ENCODE measurements around the gene EIF4G2.

The EIF4G2 gene

DNA sequence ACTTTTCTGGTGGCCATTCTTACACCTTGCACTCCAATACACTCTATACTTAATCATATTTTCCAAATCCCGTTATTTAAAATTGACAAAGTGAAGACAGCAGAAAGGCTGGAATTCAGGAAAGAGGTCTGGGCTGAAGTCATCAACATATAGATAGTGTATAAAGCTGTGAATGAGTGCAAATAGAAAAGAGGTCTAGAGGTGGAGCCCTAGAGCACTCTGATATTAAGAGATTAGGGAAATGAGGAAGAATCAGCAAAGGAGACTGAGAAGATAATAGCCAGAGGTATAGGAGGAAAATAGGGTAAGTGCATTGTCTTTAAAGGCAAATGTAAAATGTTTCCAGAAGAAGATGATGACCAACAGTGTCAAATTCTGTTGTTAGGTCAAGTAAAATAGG is 49.8 kb downstream of the EIF4G2 start:
- ChIA-PET POLR2A (no interaction called here), CTCF (interaction anchor here (0.6 to 7.5 kb wide), 3 partner anchors 12 to 167 kb away, joined by 3 to 54 read pairs (median 3); partner anchors contain the start of gene EIF4G2)
- H3K4me1 ChIP-seq (ENCODE audit: control insufficient read depth, insufficient read depth, low read length): no peaks in the 10 kb centered on the region
- no peak overlapping the region for H3K27ac ChIP-seq (ENCODE audit: extremely low read depth, low read depth, low read length)
- H3K4me3 ChIP-seq (ENCODE audit: low read depth, low read length): no peak overlapping the region
- H3K36me3 ChIP-seq (ENCODE audit: control insufficient read depth in 2 of 2, insufficient read depth in 1 of 2, low read length in 2 of 2): peaks cover 13 to 98% of the 10 kb centered on the region in 2 experiments
- no peaks in the 10 kb centered on the region for H3K9me3 ChIP-seq (ENCODE audit: control insufficient read depth, insufficient read depth, low read depth, low read length)
- TF ChIP-seq, protein P1, sequence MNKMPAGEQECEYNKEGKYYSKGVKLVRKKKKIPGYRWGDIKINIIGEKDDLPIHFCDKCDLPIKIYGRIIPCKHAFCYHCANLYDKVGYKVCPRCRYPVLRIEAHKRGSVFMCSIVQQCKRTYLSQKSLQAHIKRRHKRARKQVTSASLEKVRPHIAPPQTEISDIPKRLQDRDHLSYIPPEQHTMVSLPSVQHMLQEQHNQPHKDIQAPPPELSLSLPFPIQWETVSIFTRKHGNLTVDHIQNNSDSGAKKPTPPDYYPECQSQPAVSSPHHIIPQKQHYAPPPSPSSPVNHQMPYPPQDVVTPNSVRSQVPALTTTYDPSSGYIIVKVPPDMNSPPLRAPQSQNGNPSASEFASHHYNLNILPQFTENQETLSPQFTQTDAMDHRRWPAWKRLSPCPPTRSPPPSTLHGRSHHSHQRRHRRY (tag by site-specific recombination; IDR thresholded peaks at IDR 0.05): no peak
- no peak for TF ChIP-seq SETDB1 (IDR thresholded peaks at IDR 0.05; ENCODE audit: insufficient read length, low read length)
- no peak for TF ChIP-seq OSR2 (tag by site-specific recombination; IDR thresholded peaks at IDR 0.05)
- no peak for TF ChIP-seq RBAK (tag by site-specific recombination; IDR thresholded peaks at IDR 0.05)
- TF ChIP-seq GLIS1 (tag by site-specific recombination; IDR thresholded peaks at IDR 0.05): no peak
- no peak for TF ChIP-seq ZNF169 (tag by site-specific recombination; IDR thresholded peaks at IDR 0.05)
- TF ChIP-seq, protein P2, sequence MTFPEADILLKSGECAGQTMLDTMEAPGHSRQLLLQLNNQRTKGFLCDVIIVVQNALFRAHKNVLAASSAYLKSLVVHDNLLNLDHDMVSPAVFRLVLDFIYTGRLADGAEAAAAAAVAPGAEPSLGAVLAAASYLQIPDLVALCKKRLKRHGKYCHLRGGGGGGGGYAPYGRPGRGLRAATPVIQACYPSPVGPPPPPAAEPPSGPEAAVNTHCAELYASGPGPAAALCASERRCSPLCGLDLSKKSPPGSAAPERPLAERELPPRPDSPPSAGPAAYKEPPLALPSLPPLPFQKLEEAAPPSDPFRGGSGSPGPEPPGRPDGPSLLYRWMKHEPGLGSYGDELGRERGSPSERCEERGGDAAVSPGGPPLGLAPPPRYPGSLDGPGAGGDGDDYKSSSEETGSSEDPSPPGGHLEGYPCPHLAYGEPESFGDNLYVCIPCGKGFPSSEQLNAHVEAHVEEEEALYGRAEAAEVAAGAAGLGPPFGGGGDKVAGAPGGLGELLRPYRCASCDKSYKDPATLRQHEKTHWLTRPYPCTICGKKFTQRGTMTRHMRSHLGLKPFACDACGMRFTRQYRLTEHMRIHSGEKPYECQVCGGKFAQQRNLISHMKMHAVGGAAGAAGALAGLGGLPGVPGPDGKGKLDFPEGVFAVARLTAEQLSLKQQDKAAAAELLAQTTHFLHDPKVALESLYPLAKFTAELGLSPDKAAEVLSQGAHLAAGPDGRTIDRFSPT (tag by site-specific recombination; IDR thresholded peaks at IDR 0.05): no peak
- TF ChIP-seq SCRT1 (tag by site-specific recombination; IDR thresholded peaks at IDR 0.05; ENCODE audit: borderline replicate concordance): no peak
- TF ChIP-seq HOXD13 (CRISPR knock-in tag; IDR thresholded peaks at IDR 0.05; ENCODE audit: borderline replicate concordance): no peak
- no peak for TF ChIP-seq ZNF785 (tag by site-specific recombination; IDR thresholded peaks at IDR 0.05)
- TF ChIP-seq ZNF600 (tag by site-specific recombination; IDR thresholded peaks at IDR 0.05): no peak
- no peak for TF ChIP-seq ZNF837 (tag by site-specific recombination; IDR thresholded peaks at IDR 0.05)
- TF ChIP-seq, protein P3, sequence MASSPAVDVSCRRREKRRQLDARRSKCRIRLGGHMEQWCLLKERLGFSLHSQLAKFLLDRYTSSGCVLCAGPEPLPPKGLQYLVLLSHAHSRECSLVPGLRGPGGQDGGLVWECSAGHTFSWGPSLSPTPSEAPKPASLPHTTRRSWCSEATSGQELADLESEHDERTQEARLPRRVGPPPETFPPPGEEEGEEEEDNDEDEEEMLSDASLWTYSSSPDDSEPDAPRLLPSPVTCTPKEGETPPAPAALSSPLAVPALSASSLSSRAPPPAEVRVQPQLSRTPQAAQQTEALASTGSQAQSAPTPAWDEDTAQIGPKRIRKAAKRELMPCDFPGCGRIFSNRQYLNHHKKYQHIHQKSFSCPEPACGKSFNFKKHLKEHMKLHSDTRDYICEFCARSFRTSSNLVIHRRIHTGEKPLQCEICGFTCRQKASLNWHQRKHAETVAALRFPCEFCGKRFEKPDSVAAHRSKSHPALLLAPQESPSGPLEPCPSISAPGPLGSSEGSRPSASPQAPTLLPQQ (tag by site-specific recombination; IDR thresholded peaks at IDR 0.05): no peak
- TF ChIP-seq ZNF707 (tag by site-specific recombination; IDR thresholded peaks at IDR 0.05): no peak
- TF ChIP-seq ZNF658 (tag by site-specific recombination; IDR thresholded peaks at IDR 0.05): no peak
- no peak for TF ChIP-seq KLF10 (tag by site-specific recombination; IDR thresholded peaks at IDR 0.05)

DNA sequence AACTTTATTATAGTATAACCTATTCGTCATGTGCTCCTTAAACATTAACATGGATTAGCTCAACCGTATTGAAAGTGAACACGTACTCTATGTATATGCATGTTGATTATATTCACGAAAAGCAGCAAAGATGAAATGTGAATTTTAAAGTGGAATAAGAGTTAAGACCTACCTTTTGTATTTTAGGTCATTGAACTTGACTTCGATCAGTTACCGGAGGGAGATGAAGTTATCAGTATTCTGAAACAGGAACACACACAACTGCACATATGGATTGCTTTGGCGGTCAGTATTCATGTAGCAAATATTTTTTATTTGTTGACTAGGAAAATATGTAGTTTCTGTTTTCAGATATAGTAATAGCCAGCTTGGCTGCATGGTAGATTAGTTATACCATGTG is 56.2 kb downstream of the EIF4G2 start:
- TF ChIP-seq GLIS2 (tag by site-specific recombination; IDR thresholded peaks at IDR 0.05): no peak
- TF ChIP-seq ZNF830 (tag by site-specific recombination; IDR thresholded peaks at IDR 0.05; ENCODE audit: low read depth): no peak
- Histone ChIP-seq H3K4me3 (ENCODE audit: low read depth, low read length) (peak overlapping the region; percentile 70), H3K27ac (ENCODE audit: extremely low read depth, low read depth, low read length) (no peak overlapping the region), H3K36me3 (ENCODE audit: control insufficient read depth in 2 of 2, insufficient read depth in 1 of 2, low read length in 2 of 2) (peaks cover 13 to 49% of the 10 kb centered on the region in 2 experiments), H3K9me3 (ENCODE audit: control insufficient read depth, insufficient read depth, low read depth, low read length) (no peaks in the 10 kb centered on the region), H3K4me1 (ENCODE audit: control insufficient read depth, insufficient read depth, low read length) (no peaks in the 10 kb centered on the region)
- POLR2A ChIA-PET: interaction anchor here (2.5 kb wide), 1 partner anchor 57 kb away, joined by 35 read pairs; the partner anchor contains the start of gene EIF4G2
- CTCF ChIA-PET: interaction anchor here (1.4 to 1.6 kb wide), 2 partner anchors 15 to 18 kb away, joined by 4 to 6 read pairs; no protein-coding TSS in a partner anchor

DNA sequence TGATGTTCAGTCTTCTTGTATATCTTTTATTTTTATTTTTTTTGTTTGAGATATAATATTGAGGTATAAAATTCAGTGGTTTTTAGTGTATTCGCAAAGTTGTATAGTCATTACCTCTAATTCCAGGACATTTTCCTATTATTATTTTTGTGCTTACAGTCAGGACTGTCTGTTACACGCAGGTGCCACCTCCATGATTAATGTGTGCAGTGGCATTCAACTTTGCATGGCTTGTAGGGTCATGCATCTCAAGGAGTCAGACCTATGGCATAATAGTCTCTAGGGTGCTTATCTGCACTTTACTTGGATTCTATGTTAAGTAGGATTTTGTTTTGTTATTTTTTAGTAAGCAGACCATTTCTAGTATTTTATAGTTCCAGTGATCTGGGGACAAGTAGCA is 56.7 kb downstream of the EIF4G2 start:
- ChIA-PET CTCF (interaction anchor here (1.4 kb wide), 1 partner anchor 14 kb away, joined by 4 read pairs; no protein-coding TSS in a partner anchor), POLR2A (interaction anchor here (2.5 kb wide), 1 partner anchor 57 kb away, joined by 35 read pairs; the partner anchor contains the start of gene EIF4G2)
- Histone ChIP-seq H3K36me3 (ENCODE audit: control insufficient read depth in 2 of 2, insufficient read depth in 1 of 2, low read length in 2 of 2) (peaks cover 12 to 45% of the 10 kb centered on the region in 2 experiments), H3K9me3 (ENCODE audit: control insufficient read depth, insufficient read depth, low read depth, low read length) (no peaks in the 10 kb centered on the region), H3K4me1 (ENCODE audit: control insufficient read depth, insufficient read depth, low read length) (no peaks in the 10 kb centered on the region), H3K4me3 (ENCODE audit: low read depth, low read length) (peak overlapping the region; percentile 70), H3K27ac (ENCODE audit: extremely low read depth, low read depth, low read length) (no peak overlapping the region)
- TF ChIP-seq ZNF768 (tag by site-specific recombination; IDR thresholded peaks at IDR 0.05): no peak
- TF ChIP-seq, protein P4, sequence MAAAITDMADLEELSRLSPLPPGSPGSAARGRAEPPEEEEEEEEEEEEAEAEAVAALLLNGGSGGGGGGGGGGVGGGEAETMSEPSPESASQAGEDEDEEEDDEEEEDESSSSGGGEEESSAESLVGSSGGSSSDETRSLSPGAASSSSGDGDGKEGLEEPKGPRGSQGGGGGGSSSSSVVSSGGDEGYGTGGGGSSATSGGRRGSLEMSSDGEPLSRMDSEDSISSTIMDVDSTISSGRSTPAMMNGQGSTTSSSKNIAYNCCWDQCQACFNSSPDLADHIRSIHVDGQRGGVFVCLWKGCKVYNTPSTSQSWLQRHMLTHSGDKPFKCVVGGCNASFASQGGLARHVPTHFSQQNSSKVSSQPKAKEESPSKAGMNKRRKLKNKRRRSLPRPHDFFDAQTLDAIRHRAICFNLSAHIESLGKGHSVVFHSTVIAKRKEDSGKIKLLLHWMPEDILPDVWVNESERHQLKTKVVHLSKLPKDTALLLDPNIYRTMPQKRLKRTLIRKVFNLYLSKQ (tag by site-specific recombination; IDR thresholded peaks at IDR 0.05; ENCODE audit: borderline replicate concordance): no peak
- no peak for TF ChIP-seq ZFP3 (tag by site-specific recombination; IDR thresholded peaks at IDR 0.05; ENCODE audit: low read depth)
- TF ChIP-seq, protein P5, sequence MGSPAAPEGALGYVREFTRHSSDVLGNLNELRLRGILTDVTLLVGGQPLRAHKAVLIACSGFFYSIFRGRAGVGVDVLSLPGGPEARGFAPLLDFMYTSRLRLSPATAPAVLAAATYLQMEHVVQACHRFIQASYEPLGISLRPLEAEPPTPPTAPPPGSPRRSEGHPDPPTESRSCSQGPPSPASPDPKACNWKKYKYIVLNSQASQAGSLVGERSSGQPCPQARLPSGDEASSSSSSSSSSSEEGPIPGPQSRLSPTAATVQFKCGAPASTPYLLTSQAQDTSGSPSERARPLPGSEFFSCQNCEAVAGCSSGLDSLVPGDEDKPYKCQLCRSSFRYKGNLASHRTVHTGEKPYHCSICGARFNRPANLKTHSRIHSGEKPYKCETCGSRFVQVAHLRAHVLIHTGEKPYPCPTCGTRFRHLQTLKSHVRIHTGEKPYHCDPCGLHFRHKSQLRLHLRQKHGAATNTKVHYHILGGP (tag by site-specific recombination; IDR thresholded peaks at IDR 0.05): no peak

Measured in HEK293 (cell line).